ENCODE results near the gene CAB39.

GRCh38 chr2:230805353-230806017 lies 92.8 kb downstream of the CAB39 start:
- no peak for TF ChIP-seq CTCF (IDR thresholded peaks at IDR 0.05)
- TF ChIP-seq EZH2 (IDR thresholded peaks at IDR 0.05) = no peak

Data from neural progenitor cell (in vitro differentiated cells).